Upper lobe of left lung (tissue), 4 donors: ENCODE results near the gene PAN2.

Experiments
- CTCF ChIP-seq, 6 experiments: fragments of 450-650 bp in 4 of 6; fragments of 200-600 bp in 2 of 6; sonication (generic) in 2 of 6; IDR thresholded peaks; one replicate each; pipeline ENCODE4 v1.5.1; 2016 to 2019; ENCODE audit warnings: antibody characterized with exemption in 6 of 6
- POLR2A ChIP-seq, 4 donors: fragments of 450-650 bp; IDR thresholded peaks; one replicate each; pipeline ENCODE4 v1.5.1; 2016 to 2017; ENCODE audit warnings: antibody characterized with exemption in 4 of 4, mild to moderate bottlenecking in 2 of 4

- TF ChIP-seq CTCF (IDR thresholded peaks at IDR 0.05) (no peak), POLR2A (IDR thresholded peaks at IDR 0.05) (no peak)
These were observed 44.2 kb upstream of the PAN2 start for GRCh38 chr12:56377989-56378316.
